ENCODE results near the gene UBA5.
"Not testable (repeated sequence)": the region's sequence is repeated elsewhere in the genome, so short reads cannot be mapped to it uniquely, and the experiment has no call there.

The UBA5 gene

DNA sequence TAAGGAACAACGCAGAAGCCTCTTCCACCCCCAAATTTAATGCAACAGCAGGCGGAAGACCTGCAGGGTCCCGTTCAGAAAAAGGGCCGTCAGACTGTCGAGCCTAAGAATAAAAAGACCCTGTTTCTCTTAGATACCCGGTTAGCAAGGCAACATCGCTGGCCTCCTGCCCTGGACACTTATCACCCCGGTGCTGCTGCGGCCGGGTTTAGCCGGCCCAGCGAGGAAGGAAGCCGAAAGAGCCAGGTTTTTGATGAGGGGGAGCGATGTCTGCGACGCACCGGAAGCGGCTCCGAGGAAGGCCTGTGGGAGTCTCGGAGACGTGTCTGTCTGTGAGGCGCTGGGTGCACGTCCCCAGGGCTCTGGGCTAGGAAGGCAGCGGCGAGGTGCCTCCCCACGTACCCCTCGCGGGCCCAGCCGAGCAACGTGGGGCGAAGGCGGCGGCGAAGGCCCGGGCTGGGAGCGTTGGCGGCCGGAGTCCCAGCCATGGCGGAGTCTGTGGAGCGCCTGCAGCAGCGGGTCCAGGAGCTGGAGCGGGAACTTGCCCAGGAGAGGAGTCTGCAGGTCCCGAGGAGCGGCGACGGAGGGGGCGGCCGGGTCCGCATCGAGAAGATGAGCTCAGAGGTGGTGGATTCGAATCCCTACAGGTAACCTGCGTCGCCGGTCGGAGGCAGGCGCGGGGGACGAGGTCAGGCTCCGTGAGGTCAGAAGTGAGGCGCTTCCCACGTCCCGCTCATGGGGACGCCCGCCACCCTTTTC lies at the start of gene UBA5:
Gene UBA5, plus strand, starts transcription at position 278 of the 759 bp plus-strand sequence. Its CDS starts 209 bp downstream, at position 487.
- Mint-ChIP-seq H3K27me3 (no peaks in the 10 kb centered on the region), H3K9me3 (no peaks in the 10 kb centered on the region), H3K4me3 (peak within 1 kb of the TSS; percentile 80), H3K4me1 (ENCODE audit: low read depth) (peaks cover 38% of the 10 kb centered on the region), H3K36me3 (ENCODE audit: low read depth) (peaks cover 10% of the 10 kb centered on the region), H3K27ac (peak within 1 kb of the TSS; percentile 91)
- intact Hi-C loops (cut with micrococcal nuclease), result no loop called here

DNA sequence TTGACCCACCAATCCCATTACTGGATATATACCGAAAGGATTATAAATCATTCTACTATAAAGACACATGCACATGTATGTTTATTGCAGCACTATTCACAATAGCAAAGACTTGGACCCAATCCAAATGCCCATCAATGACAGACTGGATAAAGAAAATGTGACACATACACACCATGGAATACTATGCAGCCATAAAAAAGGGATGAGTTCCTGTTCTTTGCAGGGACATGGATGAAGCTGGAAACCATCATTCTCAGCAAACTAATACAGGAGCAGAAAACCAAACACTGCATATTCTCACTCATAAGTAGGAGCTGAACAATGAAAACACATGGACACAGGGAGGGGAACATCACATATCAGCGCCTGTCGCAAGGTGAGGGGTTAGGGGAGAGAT lies 44.8 kb upstream of the UBA5 start:
- H3K4me3 Mint-ChIP-seq; intact Hi-C loops (cut with micrococcal nuclease); H3K9me3 Mint-ChIP-seq; H3K27me3 Mint-ChIP-seq; H3K27ac Mint-ChIP-seq; H3K4me1 Mint-ChIP-seq (ENCODE audit: low read depth): not testable (repeated sequence)
- H3K36me3 Mint-ChIP-seq (ENCODE audit: low read depth), result peaks cover 11% of the 10 kb centered on the region

DNA sequence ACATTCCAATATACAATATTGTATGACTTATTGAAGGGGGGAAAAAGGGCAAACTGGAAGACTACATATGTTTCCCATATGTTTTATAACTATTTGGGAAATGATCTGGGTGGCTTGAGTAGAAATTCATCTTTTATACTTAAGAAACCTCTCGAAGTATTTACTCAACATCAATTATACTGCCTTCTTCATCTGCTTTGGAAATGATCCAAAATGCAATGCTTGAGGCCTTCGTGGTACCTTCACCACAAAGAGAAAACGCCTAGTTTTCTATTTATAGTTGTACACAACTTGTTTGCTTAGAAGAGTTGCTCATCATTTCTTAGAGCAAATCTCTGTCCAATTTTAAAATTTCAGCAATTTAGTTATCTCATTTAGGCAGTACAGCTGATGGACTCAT lies 44.2 kb upstream of the UBA5 start:
- Mint-ChIP-seq H3K36me3 (ENCODE audit: low read depth) (peaks cover 15% of the 10 kb centered on the region), H3K27me3 (no peaks in the 10 kb centered on the region), H3K4me3 (no peak overlapping the region), H3K27ac (no peak overlapping the region), H3K4me1 (ENCODE audit: low read depth) (peaks cover 7% of the 10 kb centered on the region), H3K9me3 (peaks cover 10% of the 10 kb centered on the region)
- intact Hi-C loops (cut with micrococcal nuclease), result no loop called here

DNA sequence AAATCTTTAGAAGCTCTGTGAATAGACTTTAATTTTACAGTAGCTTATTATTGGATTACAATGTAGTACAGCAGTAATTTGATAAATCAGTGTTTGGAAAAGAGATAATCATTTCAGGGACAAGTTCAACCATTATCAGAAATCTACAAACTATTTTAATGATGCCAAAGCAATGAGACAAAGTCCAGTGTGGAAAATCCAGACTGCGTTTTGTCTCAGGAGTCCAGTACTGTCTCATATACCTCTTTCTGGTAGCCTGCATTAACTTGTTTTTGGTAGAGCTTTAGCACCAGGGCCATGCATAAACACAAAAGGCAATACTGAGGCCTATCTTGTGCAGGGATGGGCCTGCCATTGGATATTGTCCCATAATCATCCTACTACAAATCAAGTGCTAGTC lies 43.3 kb upstream of the UBA5 start:
- Mint-ChIP-seq H3K4me1 (ENCODE audit: low read depth) (no peaks in the 10 kb centered on the region), H3K9me3 (peaks cover 10% of the 10 kb centered on the region), H3K27me3 (no peaks in the 10 kb centered on the region), H3K27ac (no peak overlapping the region), H3K36me3 (ENCODE audit: low read depth) (peaks cover 21% of the 10 kb centered on the region), H3K4me3 (no peak overlapping the region)
- intact Hi-C loops (cut with micrococcal nuclease), result no loop called here

DNA sequence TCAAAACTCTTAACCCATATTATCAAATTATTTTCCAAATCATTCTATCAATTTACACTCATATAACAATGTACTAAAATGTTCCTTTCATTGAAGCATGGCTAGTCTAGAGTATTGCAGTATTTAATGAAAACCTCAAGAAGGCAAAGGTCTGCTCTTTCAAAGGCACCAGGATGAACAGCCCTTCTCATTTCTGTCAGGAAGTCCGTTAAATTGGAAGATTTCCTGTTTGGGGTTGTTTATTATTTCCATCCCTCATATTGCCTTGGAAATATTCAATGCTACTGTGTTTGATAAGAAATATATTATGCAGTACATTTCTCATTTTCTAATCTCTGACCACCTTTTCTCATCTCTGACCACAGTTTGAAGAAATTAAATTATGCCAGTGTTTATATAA lies 38.0 kb upstream of the UBA5 start:
- Mint-ChIP-seq H3K36me3 (ENCODE audit: low read depth) (peaks cover 25% of the 10 kb centered on the region), H3K4me1 (ENCODE audit: low read depth) (no peaks in the 10 kb centered on the region), H3K27ac (no peak overlapping the region), H3K4me3 (no peak overlapping the region), H3K27me3 (no peaks in the 10 kb centered on the region), H3K9me3 (no peaks in the 10 kb centered on the region)
- intact Hi-C loops (cut with micrococcal nuclease), result no loop called here

DNA sequence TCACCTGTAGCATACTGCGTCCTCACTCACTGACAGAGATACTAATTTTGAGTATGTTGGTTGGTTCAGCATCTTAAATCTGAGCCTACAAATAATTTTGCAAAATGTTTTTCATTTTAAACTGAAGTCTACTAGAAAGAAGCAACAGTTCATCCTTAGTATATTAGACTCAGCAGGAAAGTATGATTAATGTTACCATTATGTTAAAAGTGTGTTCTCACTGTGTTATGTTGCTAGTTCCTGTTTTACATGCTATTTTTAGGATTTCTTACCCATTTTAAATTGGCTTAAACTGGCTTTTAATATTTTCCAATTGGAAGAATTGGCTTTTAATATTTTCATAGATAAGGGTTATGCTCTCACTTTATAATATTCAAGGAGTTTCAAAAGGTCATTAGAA lies 37.4 kb upstream of the UBA5 start:
- no peaks in the 10 kb centered on the region for H3K27me3 Mint-ChIP-seq
- intact Hi-C loops (cut with micrococcal nuclease), result no loop called here
- H3K4me1 Mint-ChIP-seq (ENCODE audit: low read depth), result no peaks in the 10 kb centered on the region
- peaks cover 26% of the 10 kb centered on the region for H3K36me3 Mint-ChIP-seq (ENCODE audit: low read depth)
- no peaks in the 10 kb centered on the region for H3K9me3 Mint-ChIP-seq
- no peak overlapping the region for H3K27ac Mint-ChIP-seq
- H3K4me3 Mint-ChIP-seq, result no peak overlapping the region

DNA sequence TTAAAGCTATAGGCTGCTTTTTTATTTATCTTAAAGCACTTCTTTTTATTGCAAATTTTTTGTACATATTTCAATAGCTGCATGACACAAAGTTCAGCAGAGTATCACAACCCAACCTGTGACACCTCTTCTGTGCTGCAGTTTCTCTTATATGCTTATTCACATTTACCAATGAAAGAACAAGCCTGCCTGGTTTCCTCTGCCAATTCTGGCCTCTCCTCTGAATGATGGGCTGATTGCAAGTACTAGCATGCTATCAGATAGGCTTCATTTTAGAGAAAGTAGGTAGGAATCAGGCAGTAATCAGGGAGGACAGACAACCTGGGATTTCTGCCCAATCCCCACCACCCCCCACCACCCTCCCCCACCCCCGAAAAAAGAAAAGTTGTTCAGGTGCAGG lies 36.5 kb upstream of the UBA5 start:
- Mint-ChIP-seq H3K36me3 (ENCODE audit: low read depth) (peaks cover 26% of the 10 kb centered on the region), H3K4me3 (no peak overlapping the region)
- intact Hi-C loops (cut with micrococcal nuclease), result no loop called here

DNA sequence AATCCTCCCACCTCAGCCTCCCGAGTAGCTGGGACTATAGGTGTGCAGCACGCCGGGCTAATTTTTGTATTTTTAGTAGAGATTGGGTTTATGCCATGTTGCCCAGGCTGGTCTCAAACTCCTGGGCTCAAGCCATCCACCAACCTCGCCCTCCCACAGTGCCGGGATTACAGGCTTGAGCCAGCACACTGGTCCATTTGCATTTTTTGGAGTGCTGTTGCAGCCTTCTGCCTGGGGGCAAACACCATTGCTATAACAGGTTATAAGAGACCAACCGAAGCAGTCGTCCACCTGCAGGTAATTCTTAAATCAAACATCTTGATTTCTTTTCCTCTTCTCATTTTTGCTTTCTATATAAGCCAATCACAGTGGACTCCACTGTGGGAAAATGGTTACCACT lies 35.3 kb upstream of the UBA5 start:
- Mint-ChIP-seq H3K4me3 (no peak overlapping the region), H3K27me3 (no peaks in the 10 kb centered on the region), H3K27ac (no peak overlapping the region), H3K36me3 (ENCODE audit: low read depth) (peaks cover 31% of the 10 kb centered on the region), H3K9me3 (no peaks in the 10 kb centered on the region), H3K4me1 (ENCODE audit: low read depth) (no peaks in the 10 kb centered on the region)
- intact Hi-C loops (cut with micrococcal nuclease), result no loop called here

More for the DNA sequence above, 36.5 kb upstream of the UBA5 start:
- H3K9me3 Mint-ChIP-seq, result no peaks in the 10 kb centered on the region
- no peaks in the 10 kb centered on the region for H3K27me3 Mint-ChIP-seq
- H3K4me1 Mint-ChIP-seq (ENCODE audit: low read depth), result no peaks in the 10 kb centered on the region
- no peak overlapping the region for H3K27ac Mint-ChIP-seq

DNA sequence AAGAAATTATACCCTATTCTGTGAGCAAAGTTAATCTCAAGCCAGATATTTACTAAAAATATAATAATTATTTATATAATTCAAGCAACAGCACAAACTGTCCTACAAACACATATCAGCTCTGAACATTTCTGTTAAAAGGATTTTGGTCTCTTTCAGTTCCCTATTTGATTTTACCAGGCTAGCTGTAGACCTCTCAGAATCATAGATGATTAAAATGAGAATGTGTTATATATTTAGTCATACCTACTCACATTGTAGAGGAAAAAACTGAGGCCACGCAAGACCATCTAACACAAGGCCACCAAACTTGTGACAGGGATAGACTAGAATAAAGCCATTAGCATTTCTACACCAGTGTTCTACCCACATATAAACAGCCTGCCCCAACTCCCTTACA lies 34.5 kb upstream of the UBA5 start:
- peaks cover 31% of the 10 kb centered on the region for H3K36me3 Mint-ChIP-seq (ENCODE audit: low read depth)

DNA sequence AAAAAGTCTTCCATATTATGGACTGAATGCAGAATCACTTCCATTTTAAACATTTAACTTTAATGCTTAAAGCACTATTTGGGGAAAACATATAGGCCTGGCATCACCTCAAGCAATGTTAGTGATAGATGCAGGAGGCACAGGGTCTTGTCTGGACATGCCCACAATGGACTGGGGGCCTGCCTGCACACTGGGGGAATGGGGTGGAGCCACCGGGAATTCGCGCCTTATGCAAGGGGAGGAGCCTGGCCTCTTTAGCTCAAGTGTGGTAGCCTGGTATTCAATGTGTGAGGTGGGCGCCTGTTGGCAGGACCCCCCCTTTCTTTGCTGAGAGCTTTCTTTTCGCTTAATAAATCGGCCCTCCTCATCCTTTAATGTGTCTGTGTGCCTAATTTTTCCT lies 33.2 kb upstream of the UBA5 start:
- Mint-ChIP-seq H3K4me1 (ENCODE audit: low read depth) (no peaks in the 10 kb centered on the region), H3K9me3 (no peaks in the 10 kb centered on the region), H3K27me3 (no peaks in the 10 kb centered on the region), H3K36me3 (ENCODE audit: low read depth) (peaks cover 22% of the 10 kb centered on the region), H3K27ac (no peak overlapping the region), H3K4me3 (no peak overlapping the region)
- intact Hi-C loops (cut with micrococcal nuclease), result no loop called here

More for the DNA sequence above, 34.5 kb upstream of the UBA5 start:
- no peaks in the 10 kb centered on the region for H3K4me1 Mint-ChIP-seq (ENCODE audit: low read depth)
- no peaks in the 10 kb centered on the region for H3K9me3 Mint-ChIP-seq
- intact Hi-C loops (cut with micrococcal nuclease), result no loop called here
- no peak overlapping the region for H3K27ac Mint-ChIP-seq
- H3K27me3 Mint-ChIP-seq, result no peaks in the 10 kb centered on the region
- H3K4me3 Mint-ChIP-seq, result no peak overlapping the region

DNA sequence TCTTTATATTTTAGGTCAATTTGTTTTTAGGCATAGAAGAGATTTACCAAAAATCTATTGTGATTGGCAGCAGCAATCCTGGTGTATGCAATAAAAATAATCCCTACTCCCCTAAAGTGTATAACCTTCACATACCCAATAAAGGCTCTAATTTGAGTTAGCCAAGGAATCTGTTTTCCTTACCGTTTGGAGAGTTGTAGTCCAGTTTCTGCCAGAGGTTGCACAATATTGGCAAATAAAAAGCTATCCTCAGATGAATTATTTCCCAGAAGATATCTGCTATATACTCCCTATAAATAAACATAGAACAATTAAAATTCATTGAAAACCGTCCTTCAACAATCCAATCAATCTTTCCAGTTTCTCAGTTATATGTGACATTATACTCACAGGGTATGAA lies 32.0 kb upstream of the UBA5 start:
- Mint-ChIP-seq H3K9me3 (no peaks in the 10 kb centered on the region), H3K27ac (no peak overlapping the region), H3K36me3 (ENCODE audit: low read depth) (peaks cover 22% of the 10 kb centered on the region), H3K4me1 (ENCODE audit: low read depth) (no peaks in the 10 kb centered on the region), H3K4me3 (no peak overlapping the region), H3K27me3 (no peaks in the 10 kb centered on the region)
- intact Hi-C loops (cut with micrococcal nuclease), result no loop called here

DNA sequence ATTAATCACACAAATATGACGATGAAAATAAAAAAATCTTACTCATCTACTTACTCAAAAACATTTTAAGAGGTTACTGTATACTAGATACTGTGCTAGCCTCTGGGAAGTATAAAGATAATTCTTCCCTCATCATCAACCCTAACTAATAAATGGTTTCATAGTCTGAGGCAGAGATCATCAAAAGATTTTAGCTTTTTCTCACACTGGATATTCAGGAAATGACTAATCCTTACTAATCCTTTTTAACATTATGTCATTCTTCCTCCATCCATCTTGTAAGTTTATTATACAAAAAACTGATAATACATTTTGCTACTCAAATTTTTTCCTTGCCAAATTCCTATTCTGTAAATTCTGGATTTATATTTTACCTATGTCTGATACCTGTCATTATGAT lies 30.2 kb upstream of the UBA5 start:
- intact Hi-C loops (cut with micrococcal nuclease), result no loop called here
- Mint-ChIP-seq H3K9me3 (no peaks in the 10 kb centered on the region), H3K36me3 (ENCODE audit: low read depth) (peaks cover 22% of the 10 kb centered on the region), H3K27ac (no peak overlapping the region), H3K27me3 (no peaks in the 10 kb centered on the region), H3K4me1 (ENCODE audit: low read depth) (no peaks in the 10 kb centered on the region), H3K4me3 (no peak overlapping the region)

DNA sequence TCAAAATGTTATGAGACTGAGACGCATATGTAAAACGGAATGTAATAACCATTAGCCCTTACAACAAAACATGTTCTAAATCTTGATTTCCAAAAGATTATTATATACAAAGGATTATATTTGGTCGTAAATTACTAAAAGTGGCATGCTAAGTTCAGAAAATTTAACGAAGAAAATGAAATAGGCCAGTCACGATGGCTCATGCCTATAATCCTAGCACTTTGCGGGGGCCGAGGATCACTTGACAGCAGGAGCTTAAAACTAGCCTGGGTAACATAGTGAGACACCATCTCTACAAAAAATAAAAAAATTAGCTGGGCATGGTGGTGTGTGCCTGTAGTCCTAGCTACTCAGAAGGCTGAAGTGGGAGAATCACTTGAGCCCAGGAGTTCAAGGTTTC lies 29.5 kb upstream of the UBA5 start:
- intact Hi-C loops (cut with micrococcal nuclease), result no loop called here
- Mint-ChIP-seq H3K4me1 (ENCODE audit: low read depth) (no peaks in the 10 kb centered on the region), H3K4me3 (no peak overlapping the region), H3K36me3 (ENCODE audit: low read depth) (peaks cover 22% of the 10 kb centered on the region), H3K9me3 (no peaks in the 10 kb centered on the region), H3K27ac (no peak overlapping the region), H3K27me3 (no peaks in the 10 kb centered on the region)

DNA sequence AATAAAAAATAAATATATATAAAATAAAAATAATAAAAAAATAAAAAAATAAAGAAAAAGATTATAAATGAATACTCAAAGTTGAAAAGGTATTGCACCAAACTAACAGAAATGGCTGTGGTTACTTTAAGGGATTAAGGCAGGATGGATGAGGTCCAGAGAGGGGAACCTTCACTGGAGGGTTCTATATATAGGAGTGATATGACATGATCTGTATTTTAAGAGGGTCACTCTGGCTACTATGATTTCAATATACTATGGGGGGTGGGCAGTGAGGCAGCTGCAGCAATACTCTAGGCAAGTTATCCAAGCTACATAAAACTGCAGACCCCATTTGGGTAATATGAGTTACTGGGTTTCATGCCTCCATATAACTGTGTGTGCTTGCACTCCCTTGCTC lies 25.1 kb upstream of the UBA5 start:
- H3K4me3 Mint-ChIP-seq, result no peak overlapping the region
- peaks cover 18% of the 10 kb centered on the region for H3K36me3 Mint-ChIP-seq (ENCODE audit: low read depth)
- H3K27ac Mint-ChIP-seq, result no peak overlapping the region
- intact Hi-C loops (cut with micrococcal nuclease), result no loop called here
- H3K27me3 Mint-ChIP-seq, result no peaks in the 10 kb centered on the region
- H3K4me1 Mint-ChIP-seq (ENCODE audit: low read depth), result no peaks in the 10 kb centered on the region
- no peaks in the 10 kb centered on the region for H3K9me3 Mint-ChIP-seq

DNA sequence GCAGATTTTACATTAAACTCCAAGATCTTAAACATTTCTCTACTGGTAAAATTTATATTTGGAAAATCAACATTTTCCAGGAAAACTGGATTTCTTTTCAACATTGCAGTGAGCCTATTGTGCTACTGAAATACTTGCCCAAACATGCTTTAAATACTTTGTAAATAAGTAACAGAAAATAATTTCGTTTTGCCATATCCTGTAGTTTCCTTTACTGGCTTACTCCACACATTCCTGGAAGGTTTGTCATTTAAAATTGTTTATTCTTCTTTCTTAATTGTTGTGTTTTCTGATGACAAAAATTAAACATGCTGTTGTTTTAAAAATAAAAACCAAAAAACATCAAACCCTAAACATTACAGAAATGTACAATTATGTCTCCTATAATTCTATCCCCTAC lies 22.5 kb upstream of the UBA5 start:
- H3K4me3 Mint-ChIP-seq, result no peak overlapping the region
- H3K27ac Mint-ChIP-seq, result no peak overlapping the region
- no peaks in the 10 kb centered on the region for H3K9me3 Mint-ChIP-seq
- intact Hi-C loops (cut with micrococcal nuclease), result no loop called here
- no peaks in the 10 kb centered on the region for H3K27me3 Mint-ChIP-seq
- peaks cover 5% of the 10 kb centered on the region for H3K4me1 Mint-ChIP-seq (ENCODE audit: low read depth)
- peaks cover 25% of the 10 kb centered on the region for H3K36me3 Mint-ChIP-seq (ENCODE audit: low read depth)
